MCF 10A (cell line): ENCODE data around the gene BMI1. TPM values are rescaled to one million over a fixed set of nuclear protein-coding genes. Genes with fewer than 3 reads are reported as not detected.

ENCODE experiments used
- BruUV-seq: library from RNA; stranded (reverse); fragments of 400-500 nt; replicated peaks from 2 replicates; lab custom pipeline; 2021; lab: Mats Ljungman, UMichigan
- CTCF ChIA-PET: fragments of 300-600 bp; sonication (Branson Sonifier 250); formaldehyde crosslinking; extraction: SDS; loops from one replicate; lab custom pipeline; 2021; ENCODE audit warnings: antibody characterized with exemption, inconsistent platforms; lab: Yijun Ruan, JAX
- POLR2A ChIA-PET: fragments of 300-600, 350-650 bp; sonication (Branson Sonifier 250); formaldehyde crosslinking; extraction: SDS; loops from one replicate; lab custom pipeline; 2020; ENCODE audit warnings: antibody characterized with exemption, inconsistent platforms; lab: Yijun Ruan, JAX
- DNase-seq: peaks from one replicate; pipeline ENCODE4 v3.0.0-alpha.2; 2018; ENCODE audit not compliant: unreplicated experiment
- H3K27ac Mint-ChIP-seq: one replicate; pipeline ENCODE4 v1.8.0; 2022; ENCODE audit warnings: mild to moderate bottlenecking, low read depth, mixed read lengths; ENCODE audit not compliant: unreplicated experiment
- H3K27me3 Mint-ChIP-seq: one replicate; pipeline ENCODE4 v1.8.0; 2022; ENCODE audit warnings: mixed read lengths; ENCODE audit not compliant: insufficient read depth, unreplicated experiment
- H3K36me3 Mint-ChIP-seq: one replicate; pipeline ENCODE4 v1.8.0; 2022; ENCODE audit warnings: mild to moderate bottlenecking, moderate library complexity, mixed read lengths; ENCODE audit not compliant: insufficient read depth, unreplicated experiment
- H3K4me1 Mint-ChIP-seq: one replicate; pipeline ENCODE4 v1.8.0; 2022; ENCODE audit warnings: mixed read lengths; ENCODE audit not compliant: insufficient read depth, unreplicated experiment
- H3K4me3 Mint-ChIP-seq: one replicate; pipeline ENCODE4 v1.8.0; 2022; ENCODE audit warnings: mild to moderate bottlenecking, moderate library complexity, mixed read lengths; ENCODE audit not compliant: unreplicated experiment
- H3K9me3 Mint-ChIP-seq: one replicate; pipeline ENCODE4 v1.8.0; 2022; ENCODE audit warnings: mixed read lengths; ENCODE audit not compliant: unreplicated experiment
- intact Hi-C: fragments of 100-400 bp; cut with micrococcal nuclease; formaldehyde crosslinking; loops from 2 replicates; pipeline ENCODE4 v1.14.1; 2022
- total RNA-seq: library from RNA; stranded (reverse); gene quantifications from 2 replicates; pipeline ENCODE4 v1.2.3, GENCODE V29; 2022
- TF ChIP-seq, protein P1 (sequence below): fragments of 200-600 bp; IDR thresholded peaks from one replicate; pipeline ENCODE4 v1.8.0; 2022; ENCODE audit warnings: antibody characterized with exemption, mild to moderate bottlenecking; ENCODE audit not compliant: unreplicated experiment

Gene BMI1
- total RNA-seq, 1 experiment from 2014 or later: 78.0 TPM

GRCh38 chr10:22368402-22368801 is 47.5 kb downstream of the BMI1 start:
- ChIA-PET POLR2A (interaction anchor here (0.7 kb wide), 1 partner anchor 582 kb away, joined by 3 read pairs; no protein-coding TSS in a partner anchor), CTCF (no interaction called here)
- no peak for DNase-seq
- Mint-ChIP-seq H3K9me3 (no peaks in the 10 kb centered on the region), H3K36me3 (no peaks in the 10 kb centered on the region), H3K4me1 (no peaks in the 10 kb centered on the region), H3K27ac (no peak overlapping the region), H3K27me3 (no peaks in the 10 kb centered on the region), H3K4me3 (no peak overlapping the region)
- intact Hi-C loops: no loop called here
- BruUV-seq: no TSS peak
- TF ChIP-seq, protein P1, sequence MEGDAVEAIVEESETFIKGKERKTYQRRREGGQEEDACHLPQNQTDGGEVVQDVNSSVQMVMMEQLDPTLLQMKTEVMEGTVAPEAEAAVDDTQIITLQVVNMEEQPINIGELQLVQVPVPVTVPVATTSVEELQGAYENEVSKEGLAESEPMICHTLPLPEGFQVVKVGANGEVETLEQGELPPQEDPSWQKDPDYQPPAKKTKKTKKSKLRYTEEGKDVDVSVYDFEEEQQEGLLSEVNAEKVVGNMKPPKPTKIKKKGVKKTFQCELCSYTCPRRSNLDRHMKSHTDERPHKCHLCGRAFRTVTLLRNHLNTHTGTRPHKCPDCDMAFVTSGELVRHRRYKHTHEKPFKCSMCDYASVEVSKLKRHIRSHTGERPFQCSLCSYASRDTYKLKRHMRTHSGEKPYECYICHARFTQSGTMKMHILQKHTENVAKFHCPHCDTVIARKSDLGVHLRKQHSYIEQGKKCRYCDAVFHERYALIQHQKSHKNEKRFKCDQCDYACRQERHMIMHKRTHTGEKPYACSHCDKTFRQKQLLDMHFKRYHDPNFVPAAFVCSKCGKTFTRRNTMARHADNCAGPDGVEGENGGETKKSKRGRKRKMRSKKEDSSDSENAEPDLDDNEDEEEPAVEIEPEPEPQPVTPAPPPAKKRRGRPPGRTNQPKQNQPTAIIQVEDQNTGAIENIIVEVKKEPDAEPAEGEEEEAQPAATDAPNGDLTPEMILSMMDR: no peak

DNA sequence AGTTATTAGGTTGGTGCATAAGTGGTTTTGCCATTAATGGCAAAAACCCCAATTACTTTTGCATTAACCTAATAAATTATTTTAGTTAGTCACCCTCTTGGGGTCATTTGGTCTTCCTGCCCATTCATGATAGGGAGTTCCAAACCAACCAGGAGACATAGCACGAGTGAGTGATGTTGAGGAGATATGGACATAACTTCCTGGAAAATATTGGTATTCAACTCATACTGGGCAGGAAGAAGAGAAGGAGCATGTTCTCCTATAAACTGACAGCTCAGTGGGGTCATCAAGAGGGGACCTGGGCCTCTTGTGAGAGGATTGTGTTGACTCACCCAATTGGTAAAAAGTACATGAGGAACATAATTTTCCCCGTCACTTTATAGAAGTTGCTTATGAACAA is 48.1 kb downstream of the BMI1 start:
- POLR2A ChIA-PET: interaction anchor here (0.6 kb wide), 1 partner anchor 62 kb away, joined by 4 read pairs; no protein-coding TSS in a partner anchor
- no TSS peak for BruUV-seq
- TF ChIP-seq, protein P1: no peak
- H3K4me3 Mint-ChIP-seq: no peak overlapping the region
- H3K36me3 Mint-ChIP-seq: no peaks in the 10 kb centered on the region
- H3K4me1 Mint-ChIP-seq: no peaks in the 10 kb centered on the region
- DNase-seq: no peak
- intact Hi-C loops: no loop called here
- no peaks in the 10 kb centered on the region for H3K9me3 Mint-ChIP-seq
- CTCF ChIA-PET: no interaction called here
- no peaks in the 10 kb centered on the region for H3K27me3 Mint-ChIP-seq
- no peak overlapping the region for H3K27ac Mint-ChIP-seq

GRCh38 chr10:22369434-22370072 is 48.7 kb downstream of the BMI1 start:
- H3K27me3 Mint-ChIP-seq: no peaks in the 10 kb centered on the region
- peak; percentile 66 for DNase-seq
- no peaks in the 10 kb centered on the region for H3K4me1 Mint-ChIP-seq
- H3K4me3 Mint-ChIP-seq: no peak overlapping the region
- no TSS peak for BruUV-seq
- intact Hi-C loops: no loop called here
- H3K36me3 Mint-ChIP-seq: no peaks in the 10 kb centered on the region
- POLR2A ChIA-PET: interaction anchor here (0.6 to 1.5 kb wide), 2 partner anchors 43 to 61 kb away, joined by 3 to 4 read pairs; no protein-coding TSS in a partner anchor
- TF ChIP-seq, protein P1: no peak
- H3K27ac Mint-ChIP-seq: no peak overlapping the region
- H3K9me3 Mint-ChIP-seq: no peaks in the 10 kb centered on the region
- CTCF ChIA-PET: interaction anchor here (0.6 kb wide), 1 partner anchor 616 kb away, joined by 3 read pairs; no protein-coding TSS in a partner anchor

DNA sequence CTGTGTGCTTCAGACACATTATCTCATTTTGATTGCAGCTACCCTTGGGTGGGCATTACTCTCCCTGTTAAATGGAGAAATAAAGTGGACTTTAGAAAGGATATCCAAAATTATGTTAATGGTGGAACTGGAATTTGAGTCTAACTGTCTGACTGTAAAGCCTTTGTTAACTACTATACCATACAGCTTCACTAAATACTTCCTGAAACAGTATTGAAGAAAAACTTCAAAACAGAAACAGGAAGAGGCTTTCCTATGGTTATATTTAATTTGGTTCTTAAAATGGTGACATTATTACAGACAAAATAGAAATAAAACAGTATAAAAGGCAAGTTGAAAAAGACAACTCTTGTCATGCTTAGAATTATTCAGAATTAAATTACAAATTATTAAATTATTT is 49.4 kb downstream of the BMI1 start:
- Mint-ChIP-seq H3K36me3 (no peaks in the 10 kb centered on the region), H3K27me3 (no peaks in the 10 kb centered on the region), H3K4me3 (no peak overlapping the region), H3K27ac (no peak overlapping the region), H3K4me1 (no peaks in the 10 kb centered on the region), H3K9me3 (no peaks in the 10 kb centered on the region)
- no TSS peak for BruUV-seq
- CTCF ChIA-PET: interaction anchor here (0.6 to 1.0 kb wide), 2 partner anchors 23 to 369 kb away, joined by 3 read pairs; no protein-coding TSS in a partner anchor
- intact Hi-C loops: no loop called here
- no peak for DNase-seq
- POLR2A ChIA-PET: interaction anchor here (1.5 to 1.9 kb wide), 2 partner anchors 30 to 44 kb away, joined by 3 to 6 read pairs; no protein-coding TSS in a partner anchor
- TF ChIP-seq, protein P1: no peak
